IPS DF 4.7 (cell line): ENCODE data around the gene KCNE3.
A peak's percentile ranks its signal among the peaks of the same experiment; 100 is the strongest.

ENCODE experiments used
- DNase-seq: peaks from one replicate; pipeline ENCODE4 v3.0.0-alpha.2; 2013; ENCODE audit warnings: low spot score; ENCODE audit errors: extremely low read depth

Gene KCNE3, protein sequence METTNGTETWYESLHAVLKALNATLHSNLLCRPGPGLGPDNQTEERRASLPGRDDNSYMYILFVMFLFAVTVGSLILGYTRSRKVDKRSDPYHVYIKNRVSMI

DNA sequence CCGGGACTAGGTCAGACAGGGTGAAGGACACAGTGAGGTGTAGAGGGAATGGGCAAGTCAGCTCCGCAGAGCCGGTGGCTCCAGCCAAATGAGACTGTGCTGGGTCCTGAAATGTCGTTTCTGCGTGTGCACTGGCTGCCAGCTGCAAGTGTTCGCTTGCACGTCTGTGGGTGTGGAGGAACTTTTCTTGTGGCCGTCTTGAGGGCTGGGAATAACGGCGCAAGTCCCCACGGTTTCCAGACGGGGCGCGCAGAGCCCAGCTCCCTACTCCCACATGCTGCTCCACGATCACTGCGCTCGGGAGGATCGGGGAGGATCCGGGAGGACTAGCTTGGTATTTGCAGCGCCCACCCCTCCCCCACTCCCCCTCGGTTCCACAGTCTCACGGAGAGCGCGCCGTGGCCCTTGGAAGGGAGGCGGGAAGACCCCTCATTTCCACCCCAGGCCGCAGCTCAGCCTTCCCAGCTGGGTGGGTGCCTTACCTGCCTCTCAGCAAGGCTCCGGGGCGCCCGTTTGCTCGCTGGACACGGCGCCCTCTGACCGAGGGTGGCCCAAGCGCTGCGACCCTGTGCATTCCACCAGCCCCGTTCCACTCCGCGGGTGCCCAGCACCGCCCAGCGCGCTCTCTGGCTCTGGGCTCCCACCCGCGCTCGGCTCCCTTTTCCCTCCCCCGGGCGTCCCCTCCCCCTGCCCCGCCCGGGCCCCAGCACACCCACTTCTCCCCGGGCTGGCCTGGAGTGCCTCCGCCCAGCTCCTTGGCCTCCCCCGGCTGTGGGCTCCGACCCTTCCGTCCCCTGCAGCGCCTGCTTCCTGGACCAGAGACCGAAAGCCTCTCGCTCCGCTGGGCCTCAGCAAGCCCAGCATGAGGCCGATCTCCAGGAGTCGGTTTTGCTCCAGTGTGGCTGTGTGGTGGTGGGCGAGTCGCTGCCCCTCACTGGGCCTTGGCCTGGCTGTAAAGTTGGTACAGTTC lies at the start of gene KCNE3:
KCNE3 (minus strand) TSS at position 634 of the 970 bp plus-strand sequence. CDS start 9,986 bp downstream, outside the sequence.
- DNase-seq, result no peak

DNA sequence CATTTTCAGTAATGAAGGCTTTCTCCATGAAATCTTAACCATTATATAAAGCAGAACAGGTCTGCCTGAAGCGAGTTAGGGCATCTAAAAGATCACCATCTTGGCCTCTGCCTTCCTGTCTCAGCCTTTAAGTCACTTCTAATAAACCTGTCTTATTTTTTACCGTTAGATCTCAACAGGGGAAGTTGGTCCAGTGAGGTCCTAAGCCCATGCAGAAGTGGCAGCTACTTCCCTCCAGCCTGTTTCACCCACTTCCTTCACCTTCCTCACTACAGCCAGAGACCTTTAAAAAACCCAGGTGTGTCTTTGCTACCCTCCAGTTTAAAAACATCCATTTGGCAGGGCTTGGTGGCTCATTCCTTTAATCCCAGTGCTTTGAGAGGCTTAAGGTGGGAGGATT lies 40.2 kb upstream of the KCNE3 start:
- no peak for DNase-seq

GRCh38 chr11:74506823-74507222 lies 39.5 kb upstream of the KCNE3 start:
- no peak for DNase-seq

GRCh38 chr11:74505911-74506310 lies 38.6 kb upstream of the KCNE3 start:
- no peak for DNase-seq

GRCh38 chr11:74504100-74504691 lies 36.8 kb upstream of the KCNE3 start:
- DNase-seq, result no peak

GRCh38 chr11:74494916-74495315 lies 27.6 kb upstream of the KCNE3 start:
- DNase-seq, result no peak

- DNase-seq, result no peak
These were observed 26.7 kb upstream of the KCNE3 start for GRCh38 chr11:74493791-74494630.

DNA sequence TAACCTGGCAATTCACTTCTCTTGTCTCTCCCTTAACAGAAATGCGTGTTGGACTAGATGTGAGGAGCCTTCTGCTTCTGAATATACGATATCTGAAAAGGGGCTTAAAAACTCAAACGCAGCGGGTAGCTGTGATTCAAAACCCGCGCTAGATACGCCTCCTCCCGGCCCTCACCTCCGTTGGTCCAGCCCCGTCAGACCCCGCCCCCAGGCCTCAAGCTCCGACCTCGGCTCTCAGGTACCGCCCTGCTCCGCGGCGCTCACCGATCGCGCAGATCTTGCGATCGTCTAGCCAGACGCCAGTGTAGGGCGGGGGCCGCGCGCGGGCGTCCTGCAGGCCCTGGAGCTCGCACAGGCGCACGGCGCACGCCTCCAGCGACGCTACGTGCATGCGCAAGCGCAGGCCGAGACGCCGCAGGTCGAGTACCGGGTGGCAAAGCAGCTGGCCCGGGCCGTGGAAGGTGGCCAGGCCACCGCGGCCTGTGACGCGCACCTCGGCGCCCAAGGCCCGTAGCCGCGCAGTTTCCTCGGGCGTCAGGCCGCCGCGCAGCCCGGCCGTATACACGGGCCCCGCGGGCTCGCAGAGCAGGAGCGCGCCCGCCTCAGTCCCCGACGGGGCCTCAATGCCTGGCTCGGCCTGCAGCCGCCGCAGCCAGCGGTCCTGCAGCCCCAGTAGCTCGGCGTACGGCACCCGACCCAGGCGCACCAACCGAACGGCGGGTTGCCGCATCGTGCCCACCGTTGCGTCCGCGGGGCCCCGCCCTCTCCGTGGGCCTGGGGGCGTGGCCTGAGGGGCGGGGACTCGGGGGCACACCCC lies 25.8 kb upstream of the KCNE3 start, which contains the start of gene LIPT2:
LIPT2 (minus strand) TSS at position 751 of the 817 bp plus-strand sequence; CDS start at position 730, 21 bp downstream.
- peak; percentile 79 for DNase-seq

DNA sequence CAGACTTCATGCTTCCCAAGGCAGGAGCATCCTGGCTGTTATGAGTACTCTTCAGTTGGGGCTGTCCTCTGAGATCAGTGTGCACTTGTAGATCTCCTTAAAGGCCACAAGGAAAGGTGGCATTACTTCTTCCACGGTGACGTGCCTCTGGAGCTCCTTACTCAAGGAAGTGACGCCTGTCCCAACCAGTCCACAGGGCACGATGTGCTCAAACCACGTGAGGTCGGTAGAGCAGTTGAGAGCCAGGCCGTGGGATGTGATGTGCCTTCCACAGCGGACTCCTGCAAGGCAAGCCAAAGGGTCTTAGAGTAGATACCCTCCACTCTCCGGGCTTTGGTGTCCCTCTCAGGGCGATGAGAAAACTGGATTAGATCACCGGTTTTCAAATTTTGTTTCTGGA lies 24.7 kb upstream of the KCNE3 start:
- no peak for DNase-seq

DNA sequence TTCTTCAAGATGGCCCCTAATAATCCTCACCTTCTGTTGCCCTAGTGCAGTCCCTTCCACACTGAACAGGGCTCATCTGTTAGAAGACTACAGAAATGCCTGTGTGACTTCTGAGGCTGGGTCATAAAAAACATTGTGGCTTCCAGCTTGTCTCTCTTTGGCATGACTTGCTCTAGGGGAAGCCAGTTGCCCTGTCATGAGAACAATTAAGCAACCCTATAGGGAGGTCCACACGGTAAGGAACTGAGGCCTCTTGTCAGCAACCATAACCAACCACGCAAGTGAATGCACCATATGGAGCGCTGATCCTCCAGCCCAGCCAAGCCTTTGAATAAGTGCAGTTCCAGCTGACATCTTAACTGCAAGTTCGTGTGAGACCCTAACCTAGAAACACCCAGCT lies 23.6 kb upstream of the KCNE3 start:
- DNase-seq, result no peak

GRCh38 chr11:74487875-74488274 lies 20.5 kb upstream of the KCNE3 start:
- no peak for DNase-seq

- DNase-seq, result no peak
These were observed 18.5 kb upstream of the KCNE3 start for GRCh38 chr11:74485868-74486267.

DNA sequence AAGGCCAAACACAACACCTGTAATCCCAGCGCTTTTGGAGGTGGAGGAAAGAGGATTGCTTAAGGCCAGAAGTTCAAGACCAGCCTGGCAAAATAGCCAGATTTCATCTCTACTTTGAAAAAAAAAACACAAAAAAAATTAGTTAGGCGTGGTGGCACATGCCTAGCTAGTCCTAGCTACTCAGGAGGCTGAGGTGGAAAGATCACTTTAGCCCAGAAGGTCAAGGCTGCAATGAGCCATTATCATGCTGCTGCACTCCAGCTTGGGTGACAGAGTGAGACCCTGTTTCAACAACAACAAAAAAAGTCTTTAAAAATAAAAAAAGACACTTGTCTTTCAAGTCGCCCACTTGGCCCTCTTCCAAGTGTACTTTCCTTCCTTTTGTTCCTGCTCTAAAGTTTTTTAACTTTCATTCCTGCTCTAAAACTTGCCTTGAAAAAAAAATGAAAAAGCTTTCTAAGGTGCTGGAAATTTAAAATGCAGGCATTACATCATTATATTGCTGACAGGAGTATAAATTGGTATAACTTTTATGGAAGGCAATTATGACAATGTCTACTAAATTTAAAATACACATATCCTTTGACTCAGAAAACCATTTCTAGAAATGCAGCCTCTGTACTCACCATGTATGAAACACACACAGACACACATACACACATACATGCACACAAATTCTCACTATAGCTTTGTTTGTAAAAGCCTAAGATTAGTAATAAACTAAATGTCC lies 13.5 kb upstream of the KCNE3 start:
- DNase-seq, result no peak

DNA sequence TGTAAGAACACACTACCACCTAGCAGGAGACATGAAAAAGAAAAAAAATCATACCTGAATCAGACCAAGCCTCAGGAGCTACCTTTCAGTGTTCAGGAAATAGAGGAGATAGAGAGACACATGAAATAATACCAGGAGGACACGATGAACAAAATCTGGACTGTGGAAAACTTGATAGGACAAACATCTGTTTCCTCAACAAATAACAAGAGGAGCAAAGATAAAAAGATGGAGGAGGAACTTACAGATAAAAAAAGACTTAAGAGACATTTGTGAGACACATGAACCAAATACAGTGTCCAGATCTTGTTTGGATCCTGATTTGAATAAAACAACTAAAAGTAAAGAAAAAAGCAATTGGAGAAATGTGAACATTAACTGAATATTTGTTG lies 12.4 kb upstream of the KCNE3 start:
- DNase-seq, result no peak

GRCh38 chr11:74478877-74479731 lies 11.8 kb upstream of the KCNE3 start:
- DNase-seq, result no peak

GRCh38 chr11:74476536-74476935 lies 9.2 kb upstream of the KCNE3 start:
- DNase-seq, result no peak

DNA sequence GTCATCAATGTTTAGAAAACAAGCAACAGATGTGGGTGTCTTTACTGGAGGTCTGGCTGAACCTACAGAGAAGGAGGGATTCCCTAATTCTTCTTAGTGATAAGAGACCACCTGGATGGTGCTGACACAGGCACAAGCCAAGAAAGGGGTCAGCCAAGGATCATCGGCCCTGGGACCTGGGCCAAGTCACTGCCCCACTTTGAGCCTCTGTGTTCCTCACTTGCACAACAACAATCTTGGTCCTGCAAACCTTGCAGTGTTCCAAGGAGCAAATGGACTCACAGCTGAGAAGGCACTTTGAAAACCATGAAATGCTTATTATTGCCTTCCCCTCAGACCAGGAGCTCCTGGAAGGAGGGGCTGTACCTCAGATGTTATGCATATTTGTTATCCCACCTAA lies 7.0 kb upstream of the KCNE3 start:
- no peak for DNase-seq

GRCh38 chr11:74473382-74474173 lies 6.2 kb upstream of the KCNE3 start:
- DNase-seq, result no peak
